Tibial nerve (tissue), 4 donors: ENCODE measurements around the gene CELSR1. TPM values are rescaled to one million over a fixed set of nuclear protein-coding genes. Genes with fewer than 3 reads are reported as not detected.

Experiments used
- DNase-seq, 2 donors: peaks; one replicate each; pipeline ENCODE4 v3.0.0-alpha.2; 2019; ENCODE audit warnings: low spot score in 2 of 2
- H3K27ac ChIP-seq, 4 donors: fragments of 200-600 bp; sonication (generic) in 3 of 4; one replicate each; pipeline ENCODE4 v1.5.1; 2017 to 2019; ENCODE audit warnings: mild to moderate bottlenecking in 1 of 4
- H3K27me3 ChIP-seq, 2 donors: fragments of 200-600 bp; sonication (generic) in 1 of 2; one replicate each; pipeline versions ENCODE4 v1.5.1 to v1.6.0; 2017 to 2019
- H3K36me3 ChIP-seq, 3 donors: fragments of 200-600 bp; sonication (generic); one replicate each; pipeline ENCODE4 v1.5.1; 2018 to 2019
- H3K4me1 ChIP-seq, 4 donors: fragments of 200-600 bp; sonication (generic) in 3 of 4; one replicate each; pipeline ENCODE4 v1.5.1; 2017 to 2019
- H3K4me3 ChIP-seq, 4 donors: fragments of 200-600 bp; sonication (generic) in 3 of 4; one replicate each; pipeline ENCODE4 v1.5.1; 2017 to 2019; ENCODE audit warnings: mild to moderate bottlenecking in 1 of 4, moderate library complexity in 1 of 4
- H3K9me3 ChIP-seq, 4 donors: fragments of 200-600 bp; sonication (generic) in 3 of 4; one replicate each; pipeline ENCODE4 v1.5.1; 2017 to 2019
- CTCF ChIP-seq, 5 experiments: fragments of 200-600 bp in 3 of 5; fragments of 450-650 bp in 2 of 5; sonication (generic) in 3 of 5; IDR thresholded peaks; one replicate each; pipeline ENCODE4 v1.5.1; 2016 to 2019; ENCODE audit warnings: antibody characterized with exemption in 5 of 5, mild to moderate bottlenecking in 3 of 5, moderate library complexity in 2 of 5
- EP300 ChIP-seq, 2 donors: sonication (generic); formaldehyde crosslinking; IDR thresholded peaks; one replicate each; pipeline ENCODE4 v1.6.1; 2017; ENCODE audit warnings: antibody characterized with exemption in 2 of 2, mild to moderate bottlenecking in 1 of 2
- POLR2A ChIP-seq, 2 donors: fragments of 450-650 bp; IDR thresholded peaks; one replicate each; pipeline ENCODE4 v1.6.1; 2017; ENCODE audit warnings: antibody characterized with exemption in 2 of 2, mild to moderate bottlenecking in 2 of 2, moderate library complexity in 2 of 2
- WGBS, 2 donors: methylation state at CpG; one replicate each; pipeline ENCODE4 v1.1.5; 2018; 5-methylcytosine and 5-hydroxymethylcytosine counted together
- total RNA-seq, 4 donors: library from RNA; depleted of rRNA; stranded (reverse); fragments of >200 nt; gene quantifications; one replicate each; pipeline ENCODE4 v1.1.0, GENCODE V29; 2016

CELSR1 gene
- total RNA-seq, 4 donors from 2014 or later: 1.0 to 5.9 (median 2.6) TPM

GRCh38 chr22:46463435-46464227 lies 73.8 kb downstream of the CELSR1 start:
- Histone ChIP-seq H3K27ac (no peak overlapping the region), H3K36me3 (no peaks in the 10 kb centered on the region), H3K27me3 (peaks cover 0 to 19% of the 10 kb centered on the region in 2 donors), H3K9me3 (no peaks in the 10 kb centered on the region), H3K4me1 (no peaks in the 10 kb centered on the region), H3K4me3 (no peak overlapping the region)
- no peak for DNase-seq
- WGBS, 2 donors: 92% methylated on average over 68 to 70 of the region's 70 CpGs
- TF ChIP-seq EP300 (IDR thresholded peaks at IDR 0.05) (no peak), POLR2A (IDR thresholded peaks at IDR 0.05) (no peak), CTCF (IDR thresholded peaks at IDR 0.05) (no peak)

GRCh38 chr22:46462726-46463371 lies 74.6 kb downstream of the CELSR1 start:
- H3K36me3 ChIP-seq: no peaks in the 10 kb centered on the region
- no peaks in the 10 kb centered on the region for H3K4me1 ChIP-seq
- 80 to 81% methylated on average over 18 of the region's 18 CpGs for WGBS, 2 donors
- DNase-seq: no peak
- TF ChIP-seq CTCF (IDR thresholded peaks at IDR 0.05) (no peak), EP300 (IDR thresholded peaks at IDR 0.05) (no peak), POLR2A (IDR thresholded peaks at IDR 0.05) (no peak)
- H3K9me3 ChIP-seq: no peaks in the 10 kb centered on the region
- no peak overlapping the region for H3K27ac ChIP-seq
- no peak overlapping the region for H3K4me3 ChIP-seq
- H3K27me3 ChIP-seq: peaks cover 0 to 19% of the 10 kb centered on the region in 2 donors

- no peak for TF ChIP-seq POLR2A (IDR thresholded peaks at IDR 0.05)
- TF ChIP-seq EP300 (IDR thresholded peaks at IDR 0.05): no peak
- no peak for TF ChIP-seq CTCF (IDR thresholded peaks at IDR 0.05)
- Histone ChIP-seq H3K27ac (no peak overlapping the region), H3K27me3 (peaks cover 0 to 19% of the 10 kb centered on the region in 2 donors), H3K36me3 (no peaks in the 10 kb centered on the region), H3K9me3 (no peaks in the 10 kb centered on the region), H3K4me1 (no peaks in the 10 kb centered on the region), H3K4me3 (no peak overlapping the region)
- no peak for DNase-seq
- WGBS, 2 donors: 92 to 93% methylated on average over 14 to 18 of the region's 22 CpGs
These were observed 75.7 kb downstream of the CELSR1 start for GRCh38 chr22:46461566-46462180.

GRCh38 chr22:46460857-46461256 lies 76.6 kb downstream of the CELSR1 start:
- DNase-seq: no peak
- Histone ChIP-seq H3K4me1 (no peaks in the 10 kb centered on the region), H3K27ac (no peak overlapping the region), H3K4me3 (no peak overlapping the region), H3K9me3 (no peaks in the 10 kb centered on the region), H3K36me3 (no peaks in the 10 kb centered on the region), H3K27me3 (peaks cover 0 to 15% of the 10 kb centered on the region in 2 donors)
- WGBS, 2 donors: 46% methylated on average over 12 of the region's 12 CpGs
- TF ChIP-seq CTCF (IDR thresholded peaks at IDR 0.05) (no peak), POLR2A (IDR thresholded peaks at IDR 0.05) (no peak), EP300 (IDR thresholded peaks at IDR 0.05) (no peak)
